A549 (cell line): ENCODE data around the gene SLC10A2. TPM values are rescaled to one million over a fixed set of nuclear protein-coding genes. Genes with fewer than 3 reads are reported as not detected.
"Not testable (repeated sequence)": the region's sequence is repeated elsewhere in the genome, so short reads cannot be mapped to it uniquely, and the experiment has no call there.

Source experiments
- ATAC-seq, 2 experiments: fragments of 200-7000 bp in 1 of 2; fragments of >200 bp in 1 of 2; cut with Nextera tagmentation in 1 of 2; cut with Tn5 transposase in 1 of 2; 3 replicates each; pipeline versions ENCODE4 v1.8.0 to v1.9.1; 2018 to 2020; ENCODE audit warnings: mild to moderate bottlenecking in 1 of 2, moderate library complexity in 1 of 2
- CTCF ChIA-PET: fragments of 300-600 bp; sonication (Branson Sonifier 250); formaldehyde crosslinking; extraction: SDS; loops from one replicate; lab custom pipeline; 2021; ENCODE audit warnings: antibody characterized with exemption, inconsistent platforms; lab: Yijun Ruan, JAX
- POLR2A ChIA-PET: fragments of 350-600 bp; formaldehyde crosslinking; extraction: SDS; loops from one replicate; lab custom pipeline; 2021; ENCODE audit warnings: antibody characterized with exemption, inconsistent platforms; lab: Yijun Ruan, JAX
- DNase-seq, 2 experiments: peaks; one replicate each; pipeline versions ENCODE4 v3.0.0 to v3.0.0-alpha.2; 2011 to 2016; ENCODE audit warnings: low read depth in 1 of 2, low spot score in 1 of 2
- FAIRE-seq: peaks from 2 replicates; lab custom pipeline; 2011; peaks lifted over from hg19 to GRCh38; lab: Jason Lieb, UNC
- H3K27ac ChIP-seq, 2 experiments: fragments of >200 bp; sonication (Bioruptor Twin); formaldehyde crosslinking; 3 replicates each; pipeline ENCODE4 v1.5.1; 2016 to 2017
- H3K4me1 ChIP-seq: fragments of >200 bp; sonication (Bioruptor Twin); formaldehyde crosslinking; 3 replicates; pipeline ENCODE4 v1.6.1; 2016
- H3K4me2 ChIP-seq: fragments of >200 bp; sonication (Bioruptor Twin); formaldehyde crosslinking; 3 replicates; pipeline ENCODE4 v1.6.1; 2016
- H3K4me3 ChIP-seq: fragments of >200 bp; sonication (Bioruptor Twin); formaldehyde crosslinking; 3 replicates; pipeline ENCODE4 v1.5.1; 2016
- H3K9me3 ChIP-seq: fragments of >200 bp; sonication (Bioruptor Twin); formaldehyde crosslinking; 3 replicates; pipeline ENCODE4 v1.6.1; 2016
- CEBPB ChIP-seq, 2 experiments: fragments of >200 bp in 1 of 2; sonication (Bioruptor Twin) in 1 of 2; formaldehyde crosslinking in 1 of 2; IDR thresholded peaks; 2 replicates each; pipeline ENCODE4 v1.6.1; 2012 to 2016
- EP300 ChIP-seq, 2 experiments: fragments of >200 bp; sonication (Bioruptor Twin); formaldehyde crosslinking; IDR thresholded peaks; 2 replicates in 1 of 2; 3 replicates in 1 of 2; pipeline ENCODE4 v1.6.1; 2016 to 2017
- ESRRA ChIP-seq: fragments of 150-350 bp; IDR thresholded peaks from 2 replicates; pipeline ENCODE4 v1.6.1; 2014; ENCODE audit warnings: mild to moderate bottlenecking, low read length, borderline replicate concordance
- FOXS1 ChIP-seq: fragments of 250-450 bp; sonication (Bioruptor Pico); IDR thresholded peaks from 2 replicates; pipeline ENCODE4 v1.5.0; 2020; ENCODE audit warnings: mild to moderate bottlenecking, moderate library complexity
- HDAC2 ChIP-seq: fragments of 200-600 bp; sonication (generic); IDR thresholded peaks from 2 replicates; pipeline ENCODE4 v1.6.1; 2016
- HOXB13 ChIP-seq: fragments of 250-450 bp; sonication (Bioruptor Pico); IDR thresholded peaks from 2 replicates; pipeline ENCODE4 v1.5.0; 2020; ENCODE audit warnings: low read depth, mild to moderate bottlenecking, moderate library complexity
- JUNB ChIP-seq: fragments of >200 bp; sonication (Bioruptor Twin); formaldehyde crosslinking; IDR thresholded peaks from 2 replicates; pipeline ENCODE4 v1.6.1; 2016
- KDM5A ChIP-seq: fragments of 200-600 bp; sonication (generic); IDR thresholded peaks from 2 replicates; pipeline ENCODE4 v1.6.1; 2016; ENCODE audit warnings: antibody characterized with exemption, mild to moderate bottlenecking
- MYC ChIP-seq: IDR thresholded peaks from 2 replicates; pipeline ENCODE4 v1.6.1; 2012; ENCODE audit warnings: mild to moderate bottlenecking, inconsistent platforms, low read length, improper control_type of control experiment, borderline replicate concordance
- NFE2L2 ChIP-seq: fragments of 150-350 bp; conservative IDR thresholded peaks from 2 replicates; pipeline ENCODE4 v1.6.1; 2014; ENCODE audit warnings: low read length
- NPAS2 ChIP-seq: fragments of 250-450 bp; sonication (Bioruptor Pico); IDR thresholded peaks from 2 replicates; pipeline ENCODE4 v1.8.0; 2022; ENCODE audit warnings: mild to moderate bottlenecking, moderate library complexity, borderline replicate concordance
- NR3C1 ChIP-seq: fragments of >200 bp; sonication (Bioruptor Twin); formaldehyde crosslinking; IDR thresholded peaks from 3 replicates; pipeline ENCODE4 v1.6.1; 2017
- POLR2AphosphoS2 ChIP-seq: conservative IDR thresholded peaks from 2 replicates; pipeline ENCODE4 v1.6.1; 2012; ENCODE audit warnings: low read length, improper control_type of control experiment, inconsistent platforms
- RFX5 ChIP-seq: fragments of 450-650 bp; IDR thresholded peaks from 2 replicates; pipeline ENCODE4 v1.7.1; 2014; ENCODE audit warnings: antibody characterized with exemption, mild to moderate bottlenecking, moderate library complexity
- RNF2 ChIP-seq: fragments of 200-600 bp; sonication (generic); IDR thresholded peaks from 2 replicates; pipeline ENCODE4 v1.6.1; 2016; ENCODE audit warnings: low read depth, mild to moderate bottlenecking, antibody characterized with exemption, moderate library complexity, borderline replicate concordance
- SMC3 ChIP-seq: fragments of >200 bp; sonication (Bioruptor Twin); formaldehyde crosslinking; IDR thresholded peaks from 3 replicates; pipeline ENCODE4 v1.6.1; 2018; ENCODE audit warnings: inconsistent platforms
- TFCP2L1 ChIP-seq: fragments of 250-450 bp; sonication (Bioruptor Pico); IDR thresholded peaks from 2 replicates; pipeline ENCODE4 v1.5.0; 2021; ENCODE audit warnings: mild to moderate bottlenecking
- ZC3H11A ChIP-seq: fragments of 450-650 bp; IDR thresholded peaks from 2 replicates; pipeline ENCODE4 v1.6.1; 2014; ENCODE audit warnings: antibody characterized with exemption, mild to moderate bottlenecking
- ZSCAN20 ChIP-seq: fragments of 250-450 bp; sonication (Bioruptor Pico); IDR thresholded peaks from 2 replicates; pipeline ENCODE4 v1.8.0; 2022; ENCODE audit warnings: mild to moderate bottlenecking, moderate library complexity
- WGBS: methylation state at CpG from one replicate; pipeline ENCODE4 v1.1.6; 2017; ENCODE audit errors: missing lambda C conversion rate; 5-methylcytosine and 5-hydroxymethylcytosine counted together
- polyA plus RNA-seq, 4 experiments: library from polyadenylated mRNA; depleted of rRNA in 3 of 4; stranded (reverse); fragments of >200 nt; fragmentation: RNase III in 1 of 4; extraction: RNeasy Plus Mini Kit Qiagen cat#74134 plus additional on column Dnase treatment in 1 of 4; gene quantifications; 2 replicates in 3 of 4; 3 replicates in 1 of 4; pipeline ENCODE4 v1.2.3, GENCODE V29; 2011 to 2017
- TF ChIP-seq, protein P1 (sequence below): fragments of >200 bp; sonication (Bioruptor Twin); formaldehyde crosslinking; IDR thresholded peaks from 3 replicates; pipeline ENCODE4 v1.6.1; 2016
- TF ChIP-seq, protein P2 (sequence below): fragments of >200 bp; sonication (Bioruptor Twin); formaldehyde crosslinking; IDR thresholded peaks from 2 replicates; pipeline ENCODE4 v1.6.1; 2016
- TF ChIP-seq, protein P3 (sequence below): fragments of >200 bp; sonication (Bioruptor Twin); formaldehyde crosslinking; IDR thresholded peaks from 3 replicates; pipeline ENCODE4 v1.5.1; 2016
- TF ChIP-seq, protein P4 (sequence below): IDR thresholded peaks from 2 replicates; pipeline ENCODE4 v1.6.1; 2012; ENCODE audit warnings: low read depth, borderline replicate concordance
- TF ChIP-seq, protein P5 (sequence below): fragments of 200-600 bp; sonication (generic); IDR thresholded peaks from 2 replicates; pipeline ENCODE4 v1.6.1; 2016; ENCODE audit warnings: antibody characterized with exemption, mild to moderate bottlenecking, moderate library complexity

The SLC10A2 gene
- polyA plus RNA-seq, 2 of the 4 experiments (the other 2 are of a cell fraction): not detected

DNA sequence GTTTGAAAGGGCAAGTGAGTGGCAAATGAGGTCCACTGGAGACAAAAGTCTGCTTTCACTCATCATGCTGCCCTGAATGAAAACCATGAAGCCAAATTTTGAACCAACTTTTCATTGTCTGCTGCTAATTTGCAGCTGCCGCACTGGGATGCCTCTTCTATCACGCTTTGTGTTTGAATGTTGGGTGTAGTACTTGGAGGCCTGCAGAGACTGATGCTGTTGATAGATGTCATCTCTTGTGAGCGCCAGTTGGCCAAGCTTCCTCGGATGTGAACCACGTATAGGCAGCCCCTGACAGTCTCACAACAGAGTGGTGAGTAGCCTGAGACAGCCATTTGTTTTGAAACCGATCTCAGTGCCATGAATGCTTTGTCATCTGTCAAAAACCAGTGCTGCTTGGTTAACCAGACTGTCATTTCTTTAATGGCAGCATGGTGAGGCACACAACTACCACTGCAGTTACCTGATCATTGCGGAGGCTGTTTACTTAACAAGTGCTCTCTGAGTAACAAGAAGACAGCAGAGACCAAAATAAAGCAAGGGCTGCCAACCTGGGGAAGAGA lies 31.2 kb upstream of the SLC10A2 start:
- no peak overlapping the region for H3K4me2 ChIP-seq
- no peak for DNase-seq
- ATAC-seq: no peak
- no peak for FAIRE-seq
- H3K4me3 ChIP-seq: no peak overlapping the region
- CTCF ChIA-PET: interaction anchor here (0.7 kb wide), 1 partner anchor 8 kb away, joined by 3 read pairs; no protein-coding TSS in a partner anchor
- TF ChIP-seq NFE2L2 (no peak), EP300 (IDR thresholded peaks at IDR 0.05) (no peak), RFX5 (no peak), CEBPB (IDR thresholded peaks at IDR 0.05) (no peak), POLR2AphosphoS2 (no peak), ZC3H11A (no peak), ZSCAN20 (CRISPR knock-in tag) (no peak), HOXB13 (CRISPR knock-in tag) (no peak)
- TF ChIP-seq, protein P1, sequence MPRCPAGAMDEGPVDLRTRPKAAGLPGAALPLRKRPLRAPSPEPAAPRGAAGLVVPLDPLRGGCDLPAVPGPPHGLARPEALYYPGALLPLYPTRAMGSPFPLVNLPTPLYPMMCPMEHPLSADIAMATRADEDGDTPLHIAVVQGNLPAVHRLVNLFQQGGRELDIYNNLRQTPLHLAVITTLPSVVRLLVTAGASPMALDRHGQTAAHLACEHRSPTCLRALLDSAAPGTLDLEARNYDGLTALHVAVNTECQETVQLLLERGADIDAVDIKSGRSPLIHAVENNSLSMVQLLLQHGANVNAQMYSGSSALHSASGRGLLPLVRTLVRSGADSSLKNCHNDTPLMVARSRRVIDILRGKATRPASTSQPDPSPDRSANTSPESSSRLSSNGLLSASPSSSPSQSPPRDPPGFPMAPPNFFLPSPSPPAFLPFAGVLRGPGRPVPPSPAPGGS: no peak
- TF ChIP-seq, all 56 proteins: peak for 0
- Histone ChIP-seq H3K9me3 (no peaks in the 10 kb centered on the region), H3K4me1 (no peaks in the 10 kb centered on the region), H3K27ac (no peak overlapping the region)
- POLR2A ChIA-PET: no interaction called here
- 32% methylated on average over 5 of the region's 7 CpGs for WGBS

DNA sequence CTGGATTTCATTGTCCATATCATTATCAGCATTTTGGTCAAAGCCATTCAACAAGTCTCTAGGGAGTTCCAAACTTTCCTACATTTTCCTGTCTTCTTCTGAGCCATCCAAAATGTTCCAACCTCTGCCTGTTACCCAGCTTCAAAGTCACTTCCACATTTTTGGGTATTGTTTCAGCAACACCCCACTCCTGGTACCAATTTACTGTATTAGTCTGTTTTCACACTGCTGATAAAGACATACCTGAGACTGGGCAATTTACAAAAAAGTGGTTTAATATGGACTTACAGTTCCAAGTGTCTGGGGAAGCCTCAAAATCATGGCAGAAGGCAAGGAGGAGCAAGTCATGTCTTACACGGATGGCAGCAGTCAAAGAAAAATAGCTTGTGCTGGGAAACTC lies 27.4 kb upstream of the SLC10A2 start:
- CTCF ChIA-PET, POLR2A ChIA-PET, DNase-seq, H3K4me1 ChIP-seq, FAIRE-seq, H3K4me3 ChIP-seq, H3K9me3 ChIP-seq, ATAC-seq, H3K4me2 ChIP-seq, H3K27ac ChIP-seq: not testable (repeated sequence)
- WGBS: 0% methylated on average over 1 of the region's 1 CpG

DNA sequence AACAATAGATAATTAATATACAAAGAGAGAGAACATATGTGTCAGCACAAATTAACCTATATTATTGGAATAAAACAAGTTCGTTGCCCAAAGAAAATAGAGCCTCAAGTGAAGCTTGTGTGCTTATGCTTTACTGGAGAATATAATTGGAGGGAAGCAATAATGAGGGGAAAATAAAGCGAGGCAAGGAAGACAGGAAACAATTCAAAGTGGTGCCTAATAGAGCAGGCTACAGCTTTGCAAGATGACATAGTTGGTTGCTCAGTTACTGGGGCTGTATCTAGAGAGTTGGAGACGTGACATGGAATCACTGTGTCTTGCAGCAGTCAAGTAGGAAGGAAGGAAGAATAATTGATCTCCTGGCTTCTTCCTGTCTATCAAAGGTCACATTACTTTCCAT lies 21.1 kb upstream of the SLC10A2 start:
- ChIA-PET CTCF (interaction anchor here (1.1 kb wide), 1 partner anchor 29 kb away, joined by 3 read pairs; no protein-coding TSS in a partner anchor), POLR2A (no interaction called here)
- 0% methylated on average over 3 of the region's 3 CpGs for WGBS
- ATAC-seq (no peak), FAIRE-seq (no peak), DNase-seq (no peak)
- H3K27ac ChIP-seq: no peak overlapping the region
- no peaks in the 10 kb centered on the region for H3K9me3 ChIP-seq
- no peak overlapping the region for H3K4me2 ChIP-seq
- no peak overlapping the region for H3K4me3 ChIP-seq
- H3K4me1 ChIP-seq: no peaks in the 10 kb centered on the region
- TF ChIP-seq MYC: no peak
- TF ChIP-seq SMC3: no peak
- TF ChIP-seq FOXS1 (CRISPR knock-in tag): no peak
- no peak for TF ChIP-seq RNF2
- TF ChIP-seq, protein P2, sequence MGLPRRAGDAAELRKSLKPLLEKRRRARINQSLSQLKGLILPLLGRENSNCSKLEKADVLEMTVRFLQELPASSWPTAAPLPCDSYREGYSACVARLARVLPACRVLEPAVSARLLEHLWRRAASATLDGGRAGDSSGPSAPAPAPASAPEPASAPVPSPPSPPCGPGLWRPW: no peak

DNA sequence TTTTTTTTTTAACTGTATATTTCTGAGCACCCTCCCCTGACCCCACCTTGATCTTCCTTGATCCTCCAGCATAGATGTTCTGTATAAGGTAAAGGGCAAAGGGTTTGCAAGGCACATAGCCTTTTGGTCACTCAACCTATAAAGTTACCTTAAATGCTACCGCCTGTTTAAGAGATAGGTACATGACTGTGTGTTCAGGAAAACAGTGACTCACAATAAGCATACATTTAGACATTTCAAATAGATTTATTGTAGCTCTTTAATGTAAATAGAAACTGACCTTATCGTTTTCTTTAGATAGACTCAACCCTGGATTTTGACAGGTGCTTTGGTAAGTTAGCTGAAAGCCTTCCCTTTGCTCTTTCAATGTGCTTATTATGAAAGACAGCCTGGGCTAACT lies 15.2 kb upstream of the SLC10A2 start:
- CTCF ChIA-PET: no interaction called here
- POLR2A ChIA-PET: no interaction called here
- DNase-seq (no peak), FAIRE-seq (no peak), ATAC-seq (no peak)
- Histone ChIP-seq H3K27ac (no peak overlapping the region), H3K9me3 (no peaks in the 10 kb centered on the region), H3K4me1 (no peaks in the 10 kb centered on the region), H3K4me2 (no peak overlapping the region), H3K4me3 (no peak overlapping the region)
- 21% methylated on average over 2 of the region's 2 CpGs for WGBS
- TF ChIP-seq NPAS2 (CRISPR knock-in tag): no peak
- TF ChIP-seq KDM5A: no peak
- no peak for TF ChIP-seq RNF2
- TF ChIP-seq, protein P3, sequence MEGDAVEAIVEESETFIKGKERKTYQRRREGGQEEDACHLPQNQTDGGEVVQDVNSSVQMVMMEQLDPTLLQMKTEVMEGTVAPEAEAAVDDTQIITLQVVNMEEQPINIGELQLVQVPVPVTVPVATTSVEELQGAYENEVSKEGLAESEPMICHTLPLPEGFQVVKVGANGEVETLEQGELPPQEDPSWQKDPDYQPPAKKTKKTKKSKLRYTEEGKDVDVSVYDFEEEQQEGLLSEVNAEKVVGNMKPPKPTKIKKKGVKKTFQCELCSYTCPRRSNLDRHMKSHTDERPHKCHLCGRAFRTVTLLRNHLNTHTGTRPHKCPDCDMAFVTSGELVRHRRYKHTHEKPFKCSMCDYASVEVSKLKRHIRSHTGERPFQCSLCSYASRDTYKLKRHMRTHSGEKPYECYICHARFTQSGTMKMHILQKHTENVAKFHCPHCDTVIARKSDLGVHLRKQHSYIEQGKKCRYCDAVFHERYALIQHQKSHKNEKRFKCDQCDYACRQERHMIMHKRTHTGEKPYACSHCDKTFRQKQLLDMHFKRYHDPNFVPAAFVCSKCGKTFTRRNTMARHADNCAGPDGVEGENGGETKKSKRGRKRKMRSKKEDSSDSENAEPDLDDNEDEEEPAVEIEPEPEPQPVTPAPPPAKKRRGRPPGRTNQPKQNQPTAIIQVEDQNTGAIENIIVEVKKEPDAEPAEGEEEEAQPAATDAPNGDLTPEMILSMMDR: no peak
- TF ChIP-seq ZC3H11A: no peak
- TF ChIP-seq HDAC2: no peak
- TF ChIP-seq NR3C1: no peak
- TF ChIP-seq, protein P4, sequence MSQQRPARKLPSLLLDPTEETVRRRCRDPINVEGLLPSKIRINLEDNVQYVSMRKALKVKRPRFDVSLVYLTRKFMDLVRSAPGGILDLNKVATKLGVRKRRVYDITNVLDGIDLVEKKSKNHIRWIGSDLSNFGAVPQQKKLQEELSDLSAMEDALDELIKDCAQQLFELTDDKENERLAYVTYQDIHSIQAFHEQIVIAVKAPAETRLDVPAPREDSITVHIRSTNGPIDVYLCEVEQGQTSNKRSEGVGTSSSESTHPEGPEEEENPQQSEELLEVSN: no peak
- TF ChIP-seq TFCP2L1 (CRISPR knock-in tag): no peak
- no peak for TF ChIP-seq NFE2L2
- TF ChIP-seq, protein P5, sequence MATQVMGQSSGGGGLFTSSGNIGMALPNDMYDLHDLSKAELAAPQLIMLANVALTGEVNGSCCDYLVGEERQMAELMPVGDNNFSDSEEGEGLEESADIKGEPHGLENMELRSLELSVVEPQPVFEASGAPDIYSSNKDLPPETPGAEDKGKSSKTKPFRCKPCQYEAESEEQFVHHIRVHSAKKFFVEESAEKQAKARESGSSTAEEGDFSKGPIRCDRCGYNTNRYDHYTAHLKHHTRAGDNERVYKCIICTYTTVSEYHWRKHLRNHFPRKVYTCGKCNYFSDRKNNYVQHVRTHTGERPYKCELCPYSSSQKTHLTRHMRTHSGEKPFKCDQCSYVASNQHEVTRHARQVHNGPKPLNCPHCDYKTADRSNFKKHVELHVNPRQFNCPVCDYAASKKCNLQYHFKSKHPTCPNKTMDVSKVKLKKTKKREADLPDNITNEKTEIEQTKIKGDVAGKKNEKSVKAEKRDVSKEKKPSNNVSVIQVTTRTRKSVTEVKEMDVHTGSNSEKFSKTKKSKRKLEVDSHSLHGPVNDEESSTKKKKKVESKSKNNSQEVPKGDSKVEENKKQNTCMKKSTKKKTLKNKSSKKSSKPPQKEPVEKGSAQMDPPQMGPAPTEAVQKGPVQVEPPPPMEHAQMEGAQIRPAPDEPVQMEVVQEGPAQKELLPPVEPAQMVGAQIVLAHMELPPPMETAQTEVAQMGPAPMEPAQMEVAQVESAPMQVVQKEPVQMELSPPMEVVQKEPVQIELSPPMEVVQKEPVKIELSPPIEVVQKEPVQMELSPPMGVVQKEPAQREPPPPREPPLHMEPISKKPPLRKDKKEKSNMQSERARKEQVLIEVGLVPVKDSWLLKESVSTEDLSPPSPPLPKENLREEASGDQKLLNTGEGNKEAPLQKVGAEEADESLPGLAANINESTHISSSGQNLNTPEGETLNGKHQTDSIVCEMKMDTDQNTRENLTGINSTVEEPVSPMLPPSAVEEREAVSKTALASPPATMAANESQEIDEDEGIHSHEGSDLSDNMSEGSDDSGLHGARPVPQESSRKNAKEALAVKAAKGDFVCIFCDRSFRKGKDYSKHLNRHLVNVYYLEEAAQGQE: no peak
- TF ChIP-seq JUNB: no peak
- no peak for TF ChIP-seq ESRRA
- TF ChIP-seq HOXB13 (CRISPR knock-in tag): no peak
- TF ChIP-seq CEBPB (IDR thresholded peaks at IDR 0.05): no peak
- TF ChIP-seq SMC3: no peak
